DOHH2 (cell line): ENCODE results near the gene EEA1.

Experiments used
- EZH2phosphoT487 ChIP-seq: fragments of 200-600 bp; sonication (generic); IDR thresholded peaks from 2 replicates; pipeline ENCODE4 v1.6.1; 2017; ENCODE audit warnings: borderline replicate concordance, mild to moderate bottlenecking, antibody characterized with exemption, low read length, moderate library complexity, mixed read lengths
- TF ChIP-seq, protein P1 (sequence below): fragments of 200-600 bp; sonication (generic); IDR thresholded peaks from one replicate; pipeline ENCODE4 v1.5.1; 2014; ENCODE audit warnings: antibody characterized with exemption, mild to moderate bottlenecking, low read depth, low read length; ENCODE audit not compliant: poor library complexity, severe bottlenecking

DNA sequence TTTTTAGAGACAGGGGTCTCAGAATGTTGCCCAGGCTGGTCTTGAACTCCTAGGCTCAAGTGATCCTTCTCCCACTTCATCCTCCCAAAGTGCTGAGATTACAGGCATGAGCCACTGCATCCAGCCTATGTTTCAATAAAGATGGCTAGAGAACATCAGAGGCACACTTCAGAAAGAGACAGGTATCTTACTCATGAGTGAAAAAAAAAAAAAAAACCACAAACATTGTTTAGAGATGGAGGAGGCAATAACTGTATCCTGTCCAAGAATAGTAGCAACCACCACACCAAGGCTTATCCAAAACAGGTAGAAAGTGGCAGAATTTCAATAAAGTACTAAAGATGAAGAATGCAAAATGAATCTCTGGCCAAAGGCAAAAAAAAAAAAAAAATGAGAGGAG is 30.3 kb downstream of the EEA1 start:
- TF ChIP-seq, protein P1, sequence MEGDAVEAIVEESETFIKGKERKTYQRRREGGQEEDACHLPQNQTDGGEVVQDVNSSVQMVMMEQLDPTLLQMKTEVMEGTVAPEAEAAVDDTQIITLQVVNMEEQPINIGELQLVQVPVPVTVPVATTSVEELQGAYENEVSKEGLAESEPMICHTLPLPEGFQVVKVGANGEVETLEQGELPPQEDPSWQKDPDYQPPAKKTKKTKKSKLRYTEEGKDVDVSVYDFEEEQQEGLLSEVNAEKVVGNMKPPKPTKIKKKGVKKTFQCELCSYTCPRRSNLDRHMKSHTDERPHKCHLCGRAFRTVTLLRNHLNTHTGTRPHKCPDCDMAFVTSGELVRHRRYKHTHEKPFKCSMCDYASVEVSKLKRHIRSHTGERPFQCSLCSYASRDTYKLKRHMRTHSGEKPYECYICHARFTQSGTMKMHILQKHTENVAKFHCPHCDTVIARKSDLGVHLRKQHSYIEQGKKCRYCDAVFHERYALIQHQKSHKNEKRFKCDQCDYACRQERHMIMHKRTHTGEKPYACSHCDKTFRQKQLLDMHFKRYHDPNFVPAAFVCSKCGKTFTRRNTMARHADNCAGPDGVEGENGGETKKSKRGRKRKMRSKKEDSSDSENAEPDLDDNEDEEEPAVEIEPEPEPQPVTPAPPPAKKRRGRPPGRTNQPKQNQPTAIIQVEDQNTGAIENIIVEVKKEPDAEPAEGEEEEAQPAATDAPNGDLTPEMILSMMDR = no peak
- TF ChIP-seq EZH2phosphoT487 = no peak
